ENCODE measurements around the gene GRIP2.
A peak's percentile ranks its signal among the peaks of the same experiment; 100 is the strongest.

GRIP2 gene

DNA sequence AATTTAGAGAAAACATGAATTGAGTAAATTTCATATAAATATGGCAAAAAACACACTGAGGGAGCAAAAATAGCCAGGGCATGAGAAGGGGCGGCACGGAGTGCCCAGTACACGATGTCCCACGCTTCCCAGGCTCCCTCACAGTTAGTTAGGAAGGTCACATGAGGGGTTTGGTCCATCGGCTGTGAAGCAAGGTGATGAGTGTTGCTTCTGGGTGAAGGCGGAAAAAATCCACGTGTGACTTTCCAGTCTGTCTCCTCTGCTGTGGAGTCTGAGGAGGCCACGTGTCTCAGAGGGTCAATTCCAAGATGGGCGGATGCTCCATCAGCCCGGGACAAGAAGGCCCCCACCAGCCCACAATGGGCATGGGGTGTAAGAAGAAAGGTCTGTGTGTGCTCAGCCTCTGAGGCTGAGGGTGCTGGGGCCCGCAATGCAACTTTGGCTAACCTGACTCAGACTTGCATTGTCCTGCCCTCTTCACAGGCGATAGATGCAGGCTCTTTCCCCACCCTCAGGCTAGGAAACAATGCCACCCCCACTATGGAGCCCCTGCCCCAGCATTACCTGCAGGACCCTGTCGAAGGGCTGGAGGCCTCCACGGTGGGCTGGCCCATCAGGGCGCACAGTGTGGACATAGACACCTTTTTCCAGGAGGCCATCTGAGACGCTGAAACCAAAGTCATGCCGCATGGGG is 45.7 kb downstream of the GRIP2 start:
- DNase-seq (ENCODE audit: low read depth) = no peak
- TF ChIP-seq CTCF (conservative IDR thresholded peaks at IDR 0.05; ENCODE audit: control insufficient read depth, insufficient read depth, low read depth, low read length) = no peak
- no peak overlapping the region for H3K4me3 ChIP-seq (ENCODE audit: control insufficient read depth, low read depth, low read length)

GRCh38 chr3:14492948-14493881 is 46.9 kb downstream of the GRIP2 start:
- TF ChIP-seq CTCF (conservative IDR thresholded peaks at IDR 0.05; ENCODE audit: control insufficient read depth, insufficient read depth, low read depth, low read length) = no peak
- H3K4me3 ChIP-seq (ENCODE audit: control insufficient read depth, low read depth, low read length) = no peak overlapping the region
- DNase-seq (ENCODE audit: low read depth) = peak; percentile 39

- no peak for TF ChIP-seq CTCF (conservative IDR thresholded peaks at IDR 0.05; ENCODE audit: control insufficient read depth, insufficient read depth, low read depth, low read length)
- DNase-seq (ENCODE audit: low read depth) = no peak
- H3K4me3 ChIP-seq (ENCODE audit: control insufficient read depth, low read depth, low read length) = no peak overlapping the region
Measured at GRCh38 chr3:14491396-14492190, 48.5 kb downstream of the GRIP2 start.

DNA sequence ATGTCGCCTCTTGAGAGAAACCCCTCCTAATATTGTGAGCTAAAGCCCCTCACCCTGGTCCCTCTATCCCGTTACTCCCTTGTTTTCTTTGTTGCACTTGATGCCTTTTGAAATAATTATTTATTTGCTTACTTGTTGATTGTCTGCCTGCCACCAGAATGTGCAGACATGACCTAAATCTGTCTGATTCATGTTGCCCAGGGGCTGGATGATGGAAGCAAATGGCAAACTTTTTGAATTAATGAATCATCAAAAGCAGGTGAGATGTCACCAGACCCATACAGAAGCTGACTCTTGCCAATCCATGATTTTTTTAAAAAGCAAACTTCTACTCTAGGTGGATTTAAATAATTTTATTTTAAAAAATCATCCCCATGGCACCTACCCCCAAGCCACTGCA is 49.3 kb downstream of the GRIP2 start:
- H3K4me3 ChIP-seq (ENCODE audit: control insufficient read depth, low read depth, low read length) = no peak overlapping the region
- TF ChIP-seq CTCF (conservative IDR thresholded peaks at IDR 0.05; ENCODE audit: control insufficient read depth, insufficient read depth, low read depth, low read length) = no peak
- peak; percentile 18 for DNase-seq (ENCODE audit: low read depth)

- DNase-seq (ENCODE audit: low read depth) = no peak
- H3K4me3 ChIP-seq (ENCODE audit: control insufficient read depth, low read depth, low read length) = no peak overlapping the region
- no peak for TF ChIP-seq CTCF (conservative IDR thresholded peaks at IDR 0.05; ENCODE audit: control insufficient read depth, insufficient read depth, low read depth, low read length)
Measured at GRCh38 chr3:14490255-14490654, 49.9 kb downstream of the GRIP2 start.

DNA sequence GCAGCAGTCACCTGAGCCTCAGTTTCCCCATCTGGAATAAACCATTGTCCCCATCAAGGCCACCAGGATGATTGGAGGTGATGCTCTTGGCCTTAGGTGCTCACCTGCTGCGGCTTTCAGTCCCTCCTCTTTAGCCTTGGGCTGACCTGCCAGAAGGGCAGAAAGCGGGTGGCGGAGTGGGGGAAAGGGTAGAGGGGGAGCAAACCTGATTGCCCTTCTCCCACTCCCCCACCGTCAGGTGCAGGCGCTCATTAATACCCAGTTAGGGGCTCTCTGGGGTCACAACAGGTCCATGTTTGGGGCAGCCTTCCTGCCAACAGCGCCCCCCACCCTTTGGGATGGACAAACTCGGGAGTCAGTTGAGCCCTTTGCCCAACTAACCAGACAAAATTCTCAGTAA is 50.5 kb downstream of the GRIP2 start:
- DNase-seq (ENCODE audit: low read depth) = no peak
- no peak overlapping the region for H3K4me3 ChIP-seq (ENCODE audit: control insufficient read depth, low read depth, low read length)
- no peak for TF ChIP-seq CTCF (conservative IDR thresholded peaks at IDR 0.05; ENCODE audit: control insufficient read depth, insufficient read depth, low read depth, low read length)
